ENCODE measurements around the gene PTPRD.

The PTPRD gene

DNA sequence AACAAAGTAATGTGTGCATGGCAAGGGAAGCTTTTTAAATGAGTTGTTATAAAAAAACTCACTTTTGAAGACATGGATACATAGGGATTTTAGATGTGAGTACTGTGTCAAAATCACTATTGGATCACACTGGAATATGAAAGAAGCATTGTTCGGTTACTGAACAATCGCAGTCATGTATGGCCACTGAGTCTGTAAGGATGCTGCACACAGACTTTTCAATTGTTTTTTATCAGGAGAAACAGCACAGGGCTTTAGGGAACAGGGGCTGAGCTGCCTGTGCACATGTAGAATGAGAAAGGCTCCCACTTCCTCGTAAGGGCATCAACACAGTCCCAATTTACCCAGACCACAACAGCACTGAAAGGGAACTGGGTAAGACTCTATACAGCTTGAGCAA is 1479.3 kb downstream of the PTPRD start:
- TF ChIP-seq, protein P1, sequence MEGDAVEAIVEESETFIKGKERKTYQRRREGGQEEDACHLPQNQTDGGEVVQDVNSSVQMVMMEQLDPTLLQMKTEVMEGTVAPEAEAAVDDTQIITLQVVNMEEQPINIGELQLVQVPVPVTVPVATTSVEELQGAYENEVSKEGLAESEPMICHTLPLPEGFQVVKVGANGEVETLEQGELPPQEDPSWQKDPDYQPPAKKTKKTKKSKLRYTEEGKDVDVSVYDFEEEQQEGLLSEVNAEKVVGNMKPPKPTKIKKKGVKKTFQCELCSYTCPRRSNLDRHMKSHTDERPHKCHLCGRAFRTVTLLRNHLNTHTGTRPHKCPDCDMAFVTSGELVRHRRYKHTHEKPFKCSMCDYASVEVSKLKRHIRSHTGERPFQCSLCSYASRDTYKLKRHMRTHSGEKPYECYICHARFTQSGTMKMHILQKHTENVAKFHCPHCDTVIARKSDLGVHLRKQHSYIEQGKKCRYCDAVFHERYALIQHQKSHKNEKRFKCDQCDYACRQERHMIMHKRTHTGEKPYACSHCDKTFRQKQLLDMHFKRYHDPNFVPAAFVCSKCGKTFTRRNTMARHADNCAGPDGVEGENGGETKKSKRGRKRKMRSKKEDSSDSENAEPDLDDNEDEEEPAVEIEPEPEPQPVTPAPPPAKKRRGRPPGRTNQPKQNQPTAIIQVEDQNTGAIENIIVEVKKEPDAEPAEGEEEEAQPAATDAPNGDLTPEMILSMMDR (conservative IDR thresholded peaks at IDR 0.05; ENCODE audit: low read depth, low read length), result no peak
- no peak for DNase-seq (ENCODE audit: low read depth)

DNA sequence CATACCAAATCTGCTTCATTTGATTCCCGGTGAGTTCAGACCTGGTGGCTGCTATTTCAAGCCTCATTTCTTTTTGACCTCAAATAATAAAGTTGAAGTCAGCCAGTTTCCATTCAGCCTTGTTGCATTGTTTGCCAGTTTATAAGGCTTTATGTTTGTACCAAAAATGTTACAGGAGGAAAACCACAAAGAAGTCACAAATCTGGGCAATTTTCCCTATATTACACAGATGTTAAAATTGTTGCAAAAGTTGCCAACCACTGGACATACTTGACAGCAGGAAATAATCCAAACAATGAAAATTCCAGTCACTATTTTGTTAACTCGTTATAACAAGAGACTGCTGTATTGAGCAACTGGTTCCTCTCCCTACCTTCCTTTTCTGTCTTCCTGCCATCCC is 1488.2 kb downstream of the PTPRD start:
- TF ChIP-seq, protein P1 (conservative IDR thresholded peaks at IDR 0.05; ENCODE audit: low read depth, low read length), result no peak
- no peak for DNase-seq (ENCODE audit: low read depth)

More for the DNA sequence above, 1479.3 kb downstream of the PTPRD start:
- no peak overlapping the region for H3K4me3 ChIP-seq (ENCODE audit: low read depth, low read length)

DNA sequence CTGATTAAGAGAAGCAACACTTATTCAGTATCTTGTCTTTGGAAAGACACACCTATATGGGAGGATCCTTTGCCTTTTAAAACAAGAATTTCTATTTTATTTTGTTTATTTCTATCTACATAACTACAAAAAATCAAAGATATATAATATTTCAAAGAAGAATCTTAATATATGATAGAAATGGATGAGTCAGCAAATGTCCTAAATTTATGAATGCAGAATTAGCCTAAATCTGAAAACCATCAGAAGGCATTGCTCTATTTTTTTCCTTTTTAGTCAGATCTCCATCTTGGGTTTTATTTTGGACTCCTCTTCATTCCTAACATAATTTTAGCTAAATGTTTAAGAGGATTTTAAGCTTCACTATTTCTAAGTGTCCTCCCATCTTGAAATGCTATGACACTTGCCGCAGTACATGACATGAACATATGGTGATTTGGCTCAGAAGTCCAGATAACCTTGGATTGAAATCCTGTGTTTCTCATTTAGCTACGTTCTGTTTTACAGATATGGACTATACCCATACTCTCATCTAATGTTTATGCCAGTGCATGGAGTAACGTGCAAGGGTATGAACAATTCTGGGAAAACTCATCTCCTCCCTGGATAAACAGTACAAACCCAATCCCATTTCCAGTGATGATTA is 1490.4 kb downstream of the PTPRD start:
- no peak for DNase-seq (ENCODE audit: low read depth)
- TF ChIP-seq, protein P1 (conservative IDR thresholded peaks at IDR 0.05; ENCODE audit: low read depth, low read length), result no peak
- H3K4me3 ChIP-seq (ENCODE audit: low read depth, low read length), result no peak overlapping the region

More for the DNA sequence above, 1488.2 kb downstream of the PTPRD start:
- H3K4me3 ChIP-seq (ENCODE audit: low read depth, low read length), result no peak overlapping the region

DNA sequence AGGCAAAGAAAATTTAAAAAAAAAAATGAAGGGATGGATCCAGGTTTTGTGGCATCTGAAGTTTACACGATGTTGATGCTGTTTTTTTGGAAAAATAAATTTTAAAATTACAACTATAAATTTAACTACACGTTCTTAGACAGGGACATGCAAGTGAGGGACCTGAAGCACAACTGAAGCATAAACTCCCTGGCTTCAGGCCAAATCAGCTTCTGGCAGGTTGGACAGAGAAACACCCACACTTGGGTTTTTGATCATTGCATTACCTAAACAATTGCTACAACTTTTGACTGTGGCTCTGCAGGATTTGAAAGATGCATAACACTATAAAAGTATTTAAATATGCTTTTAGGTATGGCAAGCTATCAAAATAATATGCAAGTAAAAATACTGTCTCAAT is 1494.9 kb downstream of the PTPRD start:
- no peak for DNase-seq (ENCODE audit: low read depth)
- TF ChIP-seq, protein P1 (conservative IDR thresholded peaks at IDR 0.05; ENCODE audit: low read depth, low read length), result no peak
- no peak overlapping the region for H3K4me3 ChIP-seq (ENCODE audit: low read depth, low read length)

DNA sequence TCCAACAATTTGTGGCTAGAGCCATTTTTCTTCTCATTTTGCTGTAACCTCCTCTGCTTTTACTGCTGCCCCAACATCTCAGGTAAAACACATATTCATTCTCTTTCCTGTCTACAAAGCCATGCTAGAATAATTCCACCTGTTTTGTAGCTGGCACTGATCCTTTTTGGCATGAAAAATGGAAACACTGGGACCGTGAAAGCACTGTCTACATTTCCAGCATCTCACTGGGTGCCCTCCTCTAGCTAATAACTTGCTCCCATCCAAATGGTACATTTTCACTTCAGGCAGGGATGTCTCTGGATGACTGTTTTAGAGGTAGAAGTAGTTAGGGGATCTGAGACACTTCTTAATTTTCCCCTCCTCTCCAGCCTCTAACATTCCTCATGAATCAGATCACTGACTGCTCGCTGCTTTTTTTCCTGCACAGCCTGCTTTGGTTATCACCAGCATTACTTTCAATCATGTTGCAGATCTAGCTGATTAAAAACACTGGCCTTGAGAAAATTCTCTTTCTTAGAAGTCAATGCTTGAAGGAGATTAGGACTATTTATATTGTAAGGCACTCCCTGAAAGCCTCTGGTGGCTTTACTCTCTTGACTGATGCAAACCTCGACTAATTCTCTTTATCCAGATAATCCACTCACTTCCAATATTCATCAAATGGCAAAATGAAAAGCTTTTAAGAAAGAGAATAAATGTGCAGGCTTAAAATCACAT is 1500.6 kb downstream of the PTPRD start:
- no peak for DNase-seq (ENCODE audit: low read depth)
- TF ChIP-seq, protein P1 (conservative IDR thresholded peaks at IDR 0.05; ENCODE audit: low read depth, low read length), result no peak
- no peak overlapping the region for H3K4me3 ChIP-seq (ENCODE audit: low read depth, low read length)

DNA sequence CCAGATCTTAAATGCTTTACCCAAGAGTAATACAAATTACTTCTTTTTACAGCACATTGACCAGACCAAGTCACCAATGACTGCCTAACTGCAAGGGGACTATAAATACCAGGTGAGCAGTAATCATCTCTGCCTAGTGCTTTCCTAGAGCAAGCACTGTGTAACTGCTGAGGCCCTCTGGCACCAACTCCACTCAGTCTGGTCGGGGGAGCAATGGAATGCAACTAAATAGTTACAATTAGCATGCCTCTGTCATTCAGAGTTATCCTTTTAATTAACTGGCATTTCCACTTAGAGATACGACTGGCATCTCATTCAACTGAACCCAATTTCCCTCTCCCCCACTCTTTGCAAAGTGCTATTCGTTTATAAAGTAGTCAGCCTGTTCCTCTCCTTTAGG is 1504.2 kb downstream of the PTPRD start:
- DNase-seq (ENCODE audit: low read depth), result no peak
- TF ChIP-seq, protein P1 (conservative IDR thresholded peaks at IDR 0.05; ENCODE audit: low read depth, low read length), result no peak
- no peak overlapping the region for H3K4me3 ChIP-seq (ENCODE audit: low read depth, low read length)

DNA sequence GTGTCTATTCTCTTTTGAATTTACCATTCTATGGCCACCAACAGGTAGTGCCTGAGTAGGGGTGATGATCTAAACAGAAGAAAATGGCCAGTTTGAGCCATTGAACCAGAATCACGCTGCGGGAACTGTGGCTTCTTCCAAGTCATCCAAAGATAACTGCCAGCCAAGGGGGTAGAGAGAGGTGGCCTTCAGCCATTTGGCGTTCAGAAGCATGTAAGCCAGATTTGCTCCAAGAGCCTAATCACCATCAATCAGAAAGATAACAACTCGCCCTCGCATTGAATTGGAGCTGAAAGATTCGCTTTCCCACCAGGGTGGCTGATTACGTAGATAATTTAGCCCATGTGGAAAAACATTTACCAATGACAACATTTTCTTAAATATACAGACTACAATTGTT is 1510.5 kb downstream of the PTPRD start:
- no peak for DNase-seq (ENCODE audit: low read depth)
- TF ChIP-seq, protein P1 (conservative IDR thresholded peaks at IDR 0.05; ENCODE audit: low read depth, low read length), result no peak
- H3K4me3 ChIP-seq (ENCODE audit: low read depth, low read length), result no peak overlapping the region

Measured in choroid plexus epithelial cell (primary cell).